Duodenal mucosa (tissue), 2 donors: Measurements from ENCODE around the gene ARSB.
"Not testable (repeated sequence)": the region's sequence is repeated elsewhere in the genome, so short reads cannot be mapped to it uniquely, and the experiment has no call there.

Source experiments
- H3K27ac ChIP-seq: one replicate; pipeline ENCODE4 v1.7.0; 2013; ENCODE audit warnings: low read depth, low read length
- H3K27me3 ChIP-seq, 2 donors: one replicate each; pipeline ENCODE4 v1.7.0; 2013; ENCODE audit warnings: low read length in 2 of 2, control low read depth in 1 of 2; ENCODE audit not compliant: insufficient read depth in 2 of 2, control insufficient read depth in 1 of 2
- H3K36me3 ChIP-seq, 2 donors: one replicate each; pipeline ENCODE4 v1.7.0; 2013; ENCODE audit warnings: low read length in 2 of 2, control low read depth in 1 of 2; ENCODE audit not compliant: insufficient read depth in 2 of 2, control insufficient read depth in 1 of 2
- H3K4me1 ChIP-seq, 2 donors: one replicate each; pipeline ENCODE4 v1.7.0; 2013; ENCODE audit warnings: low read length in 2 of 2, control low read depth in 1 of 2; ENCODE audit not compliant: insufficient read depth in 2 of 2, control insufficient read depth in 1 of 2
- H3K4me3 ChIP-seq, 2 donors: one replicate each; pipeline ENCODE4 v1.7.0; 2013; ENCODE audit warnings: low read length in 2 of 2, low read depth in 1 of 2
- H3K9ac ChIP-seq, 2 donors: one replicate each; pipeline ENCODE4 v1.7.0; 2013; ENCODE audit warnings: low read length in 2 of 2, low read depth in 1 of 2
- H3K9me3 ChIP-seq, 2 donors: one replicate each; pipeline ENCODE4 v1.7.0; 2013; ENCODE audit warnings: low read length in 2 of 2, control low read depth in 1 of 2; ENCODE audit not compliant: control insufficient read depth in 1 of 2

The ARSB gene

GRCh38 chr5:78851891-78852290 lies 133.2 kb downstream of the ARSB start:
- not testable (repeated sequence) for H3K27me3 ChIP-seq, H3K9ac ChIP-seq, H3K27ac ChIP-seq, H3K36me3 ChIP-seq, H3K4me3 ChIP-seq, H3K4me1 ChIP-seq, H3K9me3 ChIP-seq

DNA sequence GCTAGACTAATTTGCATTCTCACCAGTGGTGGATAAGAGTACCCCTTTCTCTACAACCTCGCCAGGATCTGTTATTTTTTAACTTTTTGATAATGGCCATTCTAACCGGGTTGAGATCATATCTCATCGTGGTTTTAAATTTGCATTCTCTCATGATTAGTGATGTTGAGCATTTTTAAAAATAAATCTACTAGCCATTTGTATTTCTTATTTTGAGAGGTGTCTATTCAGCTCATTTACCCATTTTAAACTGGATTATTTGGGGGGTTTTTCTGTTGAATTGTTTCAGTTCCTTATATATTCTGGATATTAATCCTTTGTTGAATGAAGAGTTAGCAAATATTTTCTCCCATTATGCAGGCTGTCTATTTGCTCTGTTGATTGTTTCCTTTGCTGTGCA lies 139.6 kb downstream of the ARSB start:
- H3K9ac ChIP-seq = no peak overlapping the region
- H3K36me3 ChIP-seq = no peaks in the 10 kb centered on the region
- no peaks in the 10 kb centered on the region for H3K9me3 ChIP-seq
- H3K4me1 ChIP-seq = no peaks in the 10 kb centered on the region
- no peak overlapping the region for H3K4me3 ChIP-seq
- H3K27ac ChIP-seq = no peak overlapping the region
- H3K27me3 ChIP-seq = no peaks in the 10 kb centered on the region

DNA sequence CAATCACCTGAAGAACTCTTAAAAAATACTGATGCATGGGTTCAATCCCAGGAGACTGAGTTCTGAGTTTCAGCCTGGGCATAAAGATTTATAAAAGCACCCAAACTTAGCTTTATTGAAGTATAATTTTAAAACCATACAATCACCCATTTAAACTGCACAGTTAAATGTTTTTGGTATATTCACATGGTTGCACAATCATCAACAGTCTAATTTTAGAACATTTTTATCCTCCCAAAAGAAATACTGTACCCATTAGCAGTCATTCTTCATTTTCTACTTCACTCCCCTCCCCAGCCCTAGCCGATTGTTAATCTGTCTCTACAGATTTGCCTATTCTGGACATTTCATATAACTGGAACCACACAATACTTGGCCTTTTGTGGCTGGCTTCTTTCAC lies 141.7 kb downstream of the ARSB start:
- Histone ChIP-seq H3K9me3 (no peaks in the 10 kb centered on the region), H3K4me3 (no peak overlapping the region), H3K27me3 (no peaks in the 10 kb centered on the region), H3K36me3 (no peaks in the 10 kb centered on the region), H3K4me1 (no peaks in the 10 kb centered on the region), H3K27ac (no peak overlapping the region), H3K9ac (no peak overlapping the region)

- Histone ChIP-seq H3K4me3 (no peak overlapping the region), H3K27ac (no peak overlapping the region), H3K36me3 (no peaks in the 10 kb centered on the region), H3K4me1 (no peaks in the 10 kb centered on the region), H3K27me3 (no peaks in the 10 kb centered on the region), H3K9me3 (no peaks in the 10 kb centered on the region), H3K9ac (no peak overlapping the region)
Measured at GRCh38 chr5:78841767-78842166, 143.3 kb downstream of the ARSB start.

DNA sequence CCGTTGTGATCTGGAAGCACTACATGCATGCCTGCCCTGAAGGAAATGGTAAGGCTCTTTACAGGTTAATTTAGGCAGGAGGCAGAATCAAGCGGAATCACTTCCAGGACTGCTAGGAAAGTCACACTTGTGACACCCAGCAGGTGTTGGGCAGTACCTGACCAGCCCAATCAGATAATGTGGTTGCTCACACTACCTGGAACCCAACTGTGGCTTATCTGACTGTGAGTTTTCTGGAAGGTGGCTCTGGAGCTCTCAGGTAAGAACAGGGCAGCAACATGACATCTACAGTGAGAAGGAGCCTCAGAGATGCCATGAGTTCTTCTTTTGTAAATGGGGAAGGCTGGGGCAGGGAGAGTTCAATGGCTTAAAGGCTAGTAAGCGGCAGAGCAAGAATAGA lies 146.4 kb downstream of the ARSB start:
- peaks cover 2 to 3% of the 10 kb centered on the region in 2 donors for H3K36me3 ChIP-seq
- H3K4me1 ChIP-seq = no peaks in the 10 kb centered on the region
- no peaks in the 10 kb centered on the region for H3K27me3 ChIP-seq
- no peak overlapping the region for H3K27ac ChIP-seq
- no peaks in the 10 kb centered on the region for H3K9me3 ChIP-seq
- H3K9ac ChIP-seq = no peak overlapping the region
- no peak overlapping the region for H3K4me3 ChIP-seq

DNA sequence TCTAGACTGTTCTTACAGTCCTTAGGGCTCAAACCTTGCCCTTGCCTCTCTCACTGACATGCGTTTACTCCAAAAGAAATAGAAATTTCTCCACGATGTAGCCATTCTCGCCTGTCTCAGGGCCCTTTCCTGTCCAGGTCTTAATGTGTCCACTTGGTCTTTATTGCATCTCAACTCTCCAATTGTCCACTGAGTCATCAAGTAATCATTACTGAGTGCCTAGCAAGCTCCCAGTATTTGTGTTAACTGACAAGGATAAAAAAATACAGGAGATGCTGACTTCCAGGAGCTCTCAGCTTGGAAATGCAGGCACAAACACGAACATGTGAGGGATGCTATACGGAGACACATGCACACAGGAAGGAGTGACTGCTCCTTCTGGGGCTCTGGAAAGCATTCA lies 147.3 kb downstream of the ARSB start:
- H3K36me3 ChIP-seq = peaks cover 2 to 3% of the 10 kb centered on the region in 2 donors
- no peaks in the 10 kb centered on the region for H3K27me3 ChIP-seq
- no peak overlapping the region for H3K27ac ChIP-seq
- no peaks in the 10 kb centered on the region for H3K9me3 ChIP-seq
- H3K4me3 ChIP-seq = no peak overlapping the region
- H3K9ac ChIP-seq = no peak overlapping the region
- H3K4me1 ChIP-seq = no peaks in the 10 kb centered on the region

- H3K27me3 ChIP-seq = no peaks in the 10 kb centered on the region
- no peak overlapping the region for H3K27ac ChIP-seq
- H3K4me1 ChIP-seq = no peaks in the 10 kb centered on the region
- peaks cover 3 to 6% of the 10 kb centered on the region in 2 donors for H3K36me3 ChIP-seq
- H3K9ac ChIP-seq = no peak overlapping the region
- H3K4me3 ChIP-seq = no peak overlapping the region
- H3K9me3 ChIP-seq = no peaks in the 10 kb centered on the region
Measured at GRCh38 chr5:78835176-78835575, 149.9 kb downstream of the ARSB start.

- Histone ChIP-seq H3K4me1 (no peaks in the 10 kb centered on the region), H3K9ac (no peak overlapping the region), H3K27ac (no peak overlapping the region), H3K36me3 (peaks cover 3 to 6% of the 10 kb centered on the region in 2 donors), H3K9me3 (no peaks in the 10 kb centered on the region), H3K27me3 (no peaks in the 10 kb centered on the region), H3K4me3 (no peak overlapping the region)
Measured at GRCh38 chr5:78833284-78833683, 151.8 kb downstream of the ARSB start.

DNA sequence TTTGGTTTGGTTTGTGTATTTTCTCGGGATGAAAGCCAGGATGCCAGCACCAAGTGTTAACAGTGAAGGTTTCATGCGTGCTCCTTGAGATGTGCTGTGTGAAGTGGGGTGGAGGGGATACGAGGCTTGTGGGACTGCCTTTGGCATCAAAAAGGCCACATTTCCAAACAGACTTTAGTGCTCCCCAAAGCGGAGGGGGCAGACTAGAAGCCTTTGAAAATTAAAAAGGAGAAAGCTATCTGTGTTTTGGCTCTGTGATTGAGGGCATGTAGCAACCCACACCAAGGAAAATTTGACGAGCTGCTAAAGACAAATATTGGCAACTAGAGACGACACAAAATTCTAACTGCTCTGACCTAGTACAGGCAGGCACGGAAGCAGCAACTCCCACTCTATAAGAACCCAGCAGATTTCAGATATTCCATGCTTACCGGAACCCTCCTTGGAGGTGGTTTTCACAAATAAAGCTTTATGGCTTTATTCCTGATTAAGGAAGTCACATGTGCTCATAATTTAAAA lies 154.5 kb downstream of the ARSB start:
- peaks cover 0 to 4% of the 10 kb centered on the region in 2 donors for H3K36me3 ChIP-seq
- no peaks in the 10 kb centered on the region for H3K4me1 ChIP-seq
- no peaks in the 10 kb centered on the region for H3K9me3 ChIP-seq
- H3K4me3 ChIP-seq = no peak overlapping the region
- no peaks in the 10 kb centered on the region for H3K27me3 ChIP-seq
- no peak overlapping the region for H3K27ac ChIP-seq
- no peak overlapping the region for H3K9ac ChIP-seq

- no peaks in the 10 kb centered on the region for H3K4me1 ChIP-seq
Measured at GRCh38 chr5:78829811-78830527, 155.1 kb downstream of the ARSB start.

More at GRCh38 chr5:78829811-78830527, 155.1 kb downstream of the ARSB start:
- Histone ChIP-seq H3K4me3 (no peak overlapping the region), H3K9ac (no peak overlapping the region), H3K36me3 (peaks cover 0 to 4% of the 10 kb centered on the region in 2 donors), H3K27me3 (no peaks in the 10 kb centered on the region), H3K27ac (no peak overlapping the region), H3K9me3 (no peaks in the 10 kb centered on the region)
